ENCODE measurements around the gene SSH2. TPM values are rescaled to one million over a fixed set of nuclear protein-coding genes. Genes with fewer than 3 reads are reported as not detected.

The SSH2 gene
- total RNA-seq, 1 donor from 2014 or later, result 12.2 TPM

GRCh38 chr17:29918922-29919856, 10.8 kb downstream of the SSH2 start:
- Mint-ChIP-seq H3K36me3 (no peaks in the 10 kb centered on the region), H3K27me3 (ENCODE audit: insufficient read depth, low read depth) (no peaks in the 10 kb centered on the region), H3K4me3 (no peak overlapping the region), H3K9me3 (no peaks in the 10 kb centered on the region), H3K27ac (no peak overlapping the region), H3K4me1 (peaks cover 10% of the 10 kb centered on the region)
- H3K4me3 ChIP-seq, result no peak overlapping the region
- no peak overlapping the region for H3K4me2 ChIP-seq
- H4K20me1 ChIP-seq (ENCODE audit: low read depth), result no peaks in the 10 kb centered on the region
- H3K27me3 ChIP-seq, result no peaks in the 10 kb centered on the region
- no peak for DNase-seq (ENCODE audit: low spot score)
- no peak overlapping the region for H3K27ac ChIP-seq
- no peak overlapping the region for H2AFZ ChIP-seq (replicated peaks)
- H3K9me3 ChIP-seq (ENCODE audit: low read depth), result peaks cover 3% of the 10 kb centered on the region
- no peaks in the 10 kb centered on the region for H3K4me1 ChIP-seq
- no peaks in the 10 kb centered on the region for H3K36me3 ChIP-seq
- no peak for TF ChIP-seq EZH2phosphoT487 (IDR thresholded peaks at IDR 0.05)
- TF ChIP-seq CTCF (IDR thresholded peaks at IDR 0.05), result no peak
- no peak for TF ChIP-seq EZH2 (IDR thresholded peaks at IDR 0.05)
- H3K79me2 ChIP-seq (ENCODE audit: low read depth), result peaks cover 38% of the 10 kb centered on the region
- H3K9ac ChIP-seq, result no peak overlapping the region
- H3F3A ChIP-seq (ENCODE audit: low read depth), result no peaks in the 10 kb centered on the region

DNA sequence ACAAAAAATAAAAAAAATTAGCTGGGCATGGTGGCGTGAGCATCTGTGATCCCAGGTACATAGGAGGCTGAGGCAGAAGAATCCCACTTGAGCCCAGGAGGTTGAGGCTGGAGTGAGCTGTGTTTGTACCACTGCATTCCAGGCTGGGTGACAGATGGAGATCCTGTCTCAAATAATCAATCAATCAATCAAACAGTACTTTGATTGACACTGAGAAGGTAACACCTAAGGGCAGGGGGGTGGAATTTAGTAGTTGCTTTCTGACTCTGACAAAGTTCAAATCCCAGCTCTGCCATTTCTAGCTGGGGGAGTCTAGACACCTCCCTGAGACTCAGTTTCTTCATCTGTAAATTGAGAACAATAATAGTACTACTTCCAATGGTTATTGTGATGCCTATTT, 12.0 kb downstream of the SSH2 start:
- Mint-ChIP-seq H3K27me3 (ENCODE audit: insufficient read depth, low read depth) (no peaks in the 10 kb centered on the region), H3K27ac (no peak overlapping the region), H3K4me3 (no peak overlapping the region), H3K4me1 (peaks cover 10% of the 10 kb centered on the region), H3K9me3 (no peaks in the 10 kb centered on the region), H3K36me3 (no peaks in the 10 kb centered on the region)
- Histone ChIP-seq H3K27ac (no peak overlapping the region), H3K27me3 (no peaks in the 10 kb centered on the region), H3K4me2 (no peak overlapping the region), H3K9me3 (ENCODE audit: low read depth) (peaks cover 3% of the 10 kb centered on the region), H3K36me3 (no peaks in the 10 kb centered on the region), H3K79me2 (ENCODE audit: low read depth) (peaks cover 28% of the 10 kb centered on the region), H3K4me1 (no peaks in the 10 kb centered on the region), H3K4me3 (no peak overlapping the region), H3K9ac (no peak overlapping the region), H2AFZ (replicated peaks) (no peak overlapping the region), H4K20me1 (ENCODE audit: low read depth) (no peaks in the 10 kb centered on the region), H3F3A (ENCODE audit: low read depth) (no peaks in the 10 kb centered on the region)
- DNase-seq (ENCODE audit: low spot score), result no peak
- TF ChIP-seq EZH2 (IDR thresholded peaks at IDR 0.05) (no peak), CTCF (IDR thresholded peaks at IDR 0.05) (no peak), EZH2phosphoT487 (IDR thresholded peaks at IDR 0.05) (no peak)

DNA sequence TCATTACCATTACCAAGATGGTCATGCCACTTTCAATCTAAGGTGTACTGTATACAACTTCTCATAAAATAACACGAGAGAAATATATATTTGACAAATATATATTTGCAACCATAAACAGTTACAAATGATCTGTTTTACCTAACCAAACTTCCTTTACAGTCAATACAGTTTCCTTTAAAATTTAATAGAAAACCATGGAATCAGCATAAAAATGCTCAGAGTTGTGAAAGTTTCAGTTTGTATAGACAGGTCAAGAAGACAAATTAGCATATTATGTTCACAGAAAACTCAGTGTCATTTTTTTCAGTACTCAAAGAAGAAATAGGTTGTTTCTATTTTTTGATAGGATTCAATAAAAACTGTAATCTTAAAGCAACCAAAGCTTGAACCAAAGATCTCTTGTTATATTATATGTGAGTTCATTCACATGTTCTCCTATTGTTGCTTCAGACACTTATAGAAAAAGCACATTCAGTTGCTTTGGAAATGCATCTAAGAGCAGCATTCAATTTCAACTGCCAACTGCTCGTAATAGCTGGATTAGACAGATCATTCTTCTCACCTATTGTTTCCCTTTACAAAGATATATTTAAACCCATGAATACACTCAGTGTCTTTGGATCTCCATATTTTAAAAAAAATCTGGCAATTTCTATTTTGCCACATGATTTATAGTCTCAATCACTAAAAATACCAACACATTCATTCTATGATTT, 15.1 kb downstream of the SSH2 start:
- H3K9me3 ChIP-seq (ENCODE audit: low read depth), result no peaks in the 10 kb centered on the region
- H3K27me3 ChIP-seq, result no peaks in the 10 kb centered on the region
- TF ChIP-seq CTCF (IDR thresholded peaks at IDR 0.05), result no peak
- H2AFZ ChIP-seq (replicated peaks), result no peak overlapping the region
- no peak overlapping the region for H3K9ac ChIP-seq
- H3K4me1 ChIP-seq, result no peaks in the 10 kb centered on the region
- no peak overlapping the region for H3K4me2 ChIP-seq
- no peak overlapping the region for H3K27ac ChIP-seq
- H3F3A ChIP-seq (ENCODE audit: low read depth), result no peaks in the 10 kb centered on the region
- no peak for DNase-seq (ENCODE audit: low spot score)
- Mint-ChIP-seq H3K27ac (no peak overlapping the region), H3K36me3 (no peaks in the 10 kb centered on the region), H3K4me3 (no peak overlapping the region), H3K4me1 (peaks cover 10% of the 10 kb centered on the region), H3K27me3 (ENCODE audit: insufficient read depth, low read depth) (no peaks in the 10 kb centered on the region), H3K9me3 (no peaks in the 10 kb centered on the region)
- no peak overlapping the region for H3K4me3 ChIP-seq
- peaks cover 16% of the 10 kb centered on the region for H3K79me2 ChIP-seq (ENCODE audit: low read depth)
- H4K20me1 ChIP-seq (ENCODE audit: low read depth), result no peaks in the 10 kb centered on the region
- H3K36me3 ChIP-seq, result no peaks in the 10 kb centered on the region

All from neural progenitor cell (in vitro differentiated cells).